Measurements from ENCODE around the gene TFCP2L1.
A peak's percentile ranks its signal among the peaks of the same experiment; 100 is the strongest.

Gene TFCP2L1

DNA sequence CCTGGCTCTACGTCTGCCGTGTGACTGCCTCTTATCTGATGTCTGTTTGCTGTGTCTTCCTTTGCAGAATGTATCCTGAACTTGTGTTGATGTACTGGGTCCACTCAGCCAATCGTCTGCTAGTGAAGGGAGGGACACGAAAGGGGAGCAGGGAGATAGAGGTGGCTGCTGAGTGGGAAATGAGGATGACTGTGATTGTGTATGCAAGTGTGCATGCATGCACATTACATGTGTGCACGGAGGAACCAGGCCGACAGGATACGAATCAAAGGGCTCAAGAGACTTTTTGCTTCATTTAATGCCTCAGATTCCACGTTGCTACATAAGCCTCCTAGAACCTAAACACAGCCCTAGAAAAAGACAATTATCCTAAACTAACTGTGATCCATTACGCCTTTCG is 111.2 kb downstream of the TFCP2L1 start:
- TF ChIP-seq, protein P1, sequence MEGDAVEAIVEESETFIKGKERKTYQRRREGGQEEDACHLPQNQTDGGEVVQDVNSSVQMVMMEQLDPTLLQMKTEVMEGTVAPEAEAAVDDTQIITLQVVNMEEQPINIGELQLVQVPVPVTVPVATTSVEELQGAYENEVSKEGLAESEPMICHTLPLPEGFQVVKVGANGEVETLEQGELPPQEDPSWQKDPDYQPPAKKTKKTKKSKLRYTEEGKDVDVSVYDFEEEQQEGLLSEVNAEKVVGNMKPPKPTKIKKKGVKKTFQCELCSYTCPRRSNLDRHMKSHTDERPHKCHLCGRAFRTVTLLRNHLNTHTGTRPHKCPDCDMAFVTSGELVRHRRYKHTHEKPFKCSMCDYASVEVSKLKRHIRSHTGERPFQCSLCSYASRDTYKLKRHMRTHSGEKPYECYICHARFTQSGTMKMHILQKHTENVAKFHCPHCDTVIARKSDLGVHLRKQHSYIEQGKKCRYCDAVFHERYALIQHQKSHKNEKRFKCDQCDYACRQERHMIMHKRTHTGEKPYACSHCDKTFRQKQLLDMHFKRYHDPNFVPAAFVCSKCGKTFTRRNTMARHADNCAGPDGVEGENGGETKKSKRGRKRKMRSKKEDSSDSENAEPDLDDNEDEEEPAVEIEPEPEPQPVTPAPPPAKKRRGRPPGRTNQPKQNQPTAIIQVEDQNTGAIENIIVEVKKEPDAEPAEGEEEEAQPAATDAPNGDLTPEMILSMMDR (conservative IDR thresholded peaks at IDR 0.05; ENCODE audit: control insufficient read depth, insufficient read depth, low read depth, low read length), result no peak
- no peak for DNase-seq (ENCODE audit: low read depth)
- no peak overlapping the region for H3K4me3 ChIP-seq (ENCODE audit: control insufficient read depth, low read depth, low read length)

DNA sequence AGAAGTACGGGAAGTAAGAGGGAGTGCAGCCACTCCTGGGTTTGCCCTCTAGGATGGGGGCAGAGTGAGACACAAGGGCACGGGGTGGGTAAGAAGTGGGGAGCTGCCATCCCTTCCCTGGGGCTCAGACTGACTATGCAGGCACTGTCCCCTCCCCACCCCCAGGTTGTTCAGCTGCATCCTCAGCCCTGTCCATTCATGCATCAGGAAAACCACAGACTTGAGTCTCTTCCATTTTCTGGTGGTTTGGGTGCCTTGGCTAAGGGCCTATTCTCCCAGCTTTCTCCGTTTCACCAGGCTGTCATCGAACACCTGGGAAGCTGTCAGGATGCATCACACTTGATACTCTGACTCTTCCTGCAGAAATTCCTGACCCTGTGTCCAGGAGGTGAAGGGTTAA is 111.9 kb downstream of the TFCP2L1 start:
- no peak overlapping the region for H3K4me3 ChIP-seq (ENCODE audit: control insufficient read depth, low read depth, low read length)
- DNase-seq (ENCODE audit: low read depth), result peak; percentile 2
- TF ChIP-seq, protein P1 (conservative IDR thresholded peaks at IDR 0.05; ENCODE audit: control insufficient read depth, insufficient read depth, low read depth, low read length), result no peak

DNA sequence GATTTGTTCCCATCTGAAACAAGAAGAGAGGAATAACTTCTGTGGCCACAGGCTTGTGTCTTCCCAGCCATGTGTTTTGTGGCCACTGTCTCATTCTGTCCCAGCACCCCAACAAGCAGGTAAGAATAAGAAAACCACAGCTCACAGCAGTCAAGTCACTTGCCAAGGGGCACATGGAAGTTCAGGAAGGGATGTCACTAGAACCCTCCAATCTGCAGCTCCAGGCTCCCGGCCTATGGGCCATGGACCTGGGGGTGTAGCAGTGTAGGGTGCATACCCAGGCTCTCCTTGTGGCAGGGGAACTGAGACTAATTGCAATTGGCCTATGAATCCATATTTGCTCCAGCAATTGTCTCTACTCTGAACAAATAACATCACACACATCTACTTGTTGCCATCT is 112.5 kb downstream of the TFCP2L1 start:
- TF ChIP-seq, protein P1 (conservative IDR thresholded peaks at IDR 0.05; ENCODE audit: control insufficient read depth, insufficient read depth, low read depth, low read length), result no peak
- H3K4me3 ChIP-seq (ENCODE audit: control insufficient read depth, low read depth, low read length), result no peak overlapping the region
- DNase-seq (ENCODE audit: low read depth), result no peak

DNA sequence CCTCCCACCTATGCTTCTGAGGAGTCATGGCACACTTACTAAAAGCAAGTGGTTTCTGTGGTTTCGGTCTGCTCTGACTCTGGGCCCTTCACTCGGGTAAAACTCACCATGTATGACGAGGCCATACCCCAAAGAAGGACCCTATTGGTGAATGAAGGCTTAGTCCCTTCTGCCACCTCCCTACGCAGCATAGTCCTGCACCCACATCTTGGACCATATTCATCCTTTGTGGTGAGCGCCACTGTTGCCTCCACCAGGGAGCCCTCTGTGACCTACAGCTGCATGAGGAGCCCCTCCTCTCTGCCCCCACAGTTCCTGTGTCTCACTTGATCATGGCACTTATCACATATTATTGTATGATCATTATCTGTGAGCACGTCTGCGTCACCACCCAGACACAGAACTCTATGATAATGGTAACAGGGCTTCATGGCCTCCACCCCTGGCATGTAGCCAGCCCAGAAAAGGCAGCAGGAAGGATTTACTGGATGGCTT is 113.3 kb downstream of the TFCP2L1 start:
- H3K4me3 ChIP-seq (ENCODE audit: control insufficient read depth, low read depth, low read length), result no peak overlapping the region
- DNase-seq (ENCODE audit: low read depth), result no peak
- TF ChIP-seq, protein P1 (conservative IDR thresholded peaks at IDR 0.05; ENCODE audit: control insufficient read depth, insufficient read depth, low read depth, low read length), result no peak

DNA sequence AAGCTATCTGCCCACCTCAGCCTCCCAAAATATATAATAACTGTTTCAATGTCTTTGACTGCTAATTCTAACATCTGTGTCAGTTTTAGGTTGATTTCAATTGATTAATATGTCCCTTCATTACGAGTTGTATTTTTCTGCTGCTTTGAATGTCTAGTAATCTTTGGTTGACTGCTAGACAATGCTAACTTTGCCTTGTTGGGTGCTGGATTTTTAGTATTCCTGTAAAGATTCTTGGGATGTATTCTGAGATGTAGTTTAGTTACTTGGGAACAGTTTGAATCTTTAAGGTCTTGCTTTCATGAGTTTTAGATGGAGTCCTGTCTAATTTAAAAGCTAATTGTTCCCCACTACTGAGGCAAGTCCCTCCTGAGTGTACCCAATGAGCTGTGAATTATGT is 114.4 kb downstream of the TFCP2L1 start:
- TF ChIP-seq, protein P1 (conservative IDR thresholded peaks at IDR 0.05; ENCODE audit: control insufficient read depth, insufficient read depth, low read depth, low read length), result no peak

DNA sequence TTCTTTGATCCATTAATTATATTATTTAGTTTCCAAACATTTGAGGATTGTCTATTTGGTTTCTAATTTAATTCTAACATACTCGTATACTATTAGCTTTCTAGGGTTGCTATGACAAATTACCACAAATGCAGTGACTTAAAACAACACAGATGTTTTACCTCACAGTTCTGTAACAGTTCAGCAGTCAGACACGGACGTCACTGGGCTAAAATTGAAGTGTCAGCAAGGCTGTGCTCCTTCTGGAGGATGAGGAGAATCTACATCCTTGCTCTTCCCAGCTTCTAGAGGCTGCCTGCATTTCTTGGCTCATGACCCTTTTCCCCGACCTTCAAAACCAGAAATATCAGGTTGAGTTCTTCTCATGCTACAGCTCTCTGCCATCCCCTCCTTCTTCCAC is 117.6 kb downstream of the TFCP2L1 start:
- TF ChIP-seq, protein P1 (conservative IDR thresholded peaks at IDR 0.05; ENCODE audit: control insufficient read depth, insufficient read depth, low read depth, low read length), result no peak
- H3K4me3 ChIP-seq (ENCODE audit: control insufficient read depth, low read depth, low read length), result no peak overlapping the region
- DNase-seq (ENCODE audit: low read depth), result peak; percentile 2

More for the DNA sequence above, 114.4 kb downstream of the TFCP2L1 start:
- H3K4me3 ChIP-seq (ENCODE audit: control insufficient read depth, low read depth, low read length), result no peak overlapping the region
- DNase-seq (ENCODE audit: low read depth), result no peak

Measured in fibroblast of mammary gland (primary cell).